ENCODE results near the gene CHKA.

GRCh38 chr11:68136866-68137265 lies 15.7 kb upstream of the CHKA start:
- TF ChIP-seq EZH2 (IDR thresholded peaks at IDR 0.05; ENCODE audit: insufficient read depth, poor library complexity, severe bottlenecking) (no peak), EZH2phosphoT487 (IDR thresholded peaks at IDR 0.05; ENCODE audit: insufficient read depth, low read depth) (no peak)
